Stimulated activated CD4-positive, alpha-beta T cell treated with anti-CD3 and anti-CD28 coated beads, Interleukin-15, amount 100 ng/mL, for 48 hours (primary cell): ENCODE results near the gene CCDC170.

Experiments
- DNase-seq, 2 donors: peaks; one replicate each; pipeline ENCODE4 v3.0.0-alpha.2; 2020; ENCODE audit warnings: low read depth in 2 of 2

CCDC170 gene

GRCh38 chr6:151616600-151616999, 122.8 kb downstream of the CCDC170 start:
- DNase-seq: no peak

GRCh38 chr6:151617539-151617938, 123.7 kb downstream of the CCDC170 start:
- DNase-seq: no peak

GRCh38 chr6:151618717-151619116, 124.9 kb downstream of the CCDC170 start:
- no peak for DNase-seq

- DNase-seq: no peak
Observed at GRCh38 chr6:151620179-151620578, 126.4 kb downstream of the CCDC170 start.

- DNase-seq: no peak
Observed at GRCh38 chr6:151624071-151624470, 130.3 kb downstream of the CCDC170 start.

GRCh38 chr6:151624481-151624880, 130.7 kb downstream of the CCDC170 start:
- no peak for DNase-seq

GRCh38 chr6:151624900-151625536, 131.2 kb downstream of the CCDC170 start:
- no peak for DNase-seq

- DNase-seq: no peak
Observed at GRCh38 chr6:151627689-151628444, 134.1 kb downstream of the CCDC170 start.

GRCh38 chr6:151629791-151630190, 136.0 kb downstream of the CCDC170 start:
- no peak for DNase-seq

GRCh38 chr6:151630387-151630786, 136.6 kb downstream of the CCDC170 start:
- no peak for DNase-seq

GRCh38 chr6:151630991-151631655, 137.3 kb downstream of the CCDC170 start:
- DNase-seq: no peak

- no peak for DNase-seq
Observed at GRCh38 chr6:151632415-151632987, 138.7 kb downstream of the CCDC170 start.

GRCh38 chr6:151633526-151634335, 139.9 kb downstream of the CCDC170 start:
- DNase-seq: no peak

- no peak for DNase-seq
Observed at GRCh38 chr6:151634336-151634720, 140.5 kb downstream of the CCDC170 start.

- DNase-seq: no peak
Observed at GRCh38 chr6:151635741-151636140, 141.9 kb downstream of the CCDC170 start.

GRCh38 chr6:151637814-151638213, 144.0 kb downstream of the CCDC170 start:
- DNase-seq: no peak

- DNase-seq: no peak
Observed at GRCh38 chr6:151639750-151640149, 145.9 kb downstream of the CCDC170 start.

GRCh38 chr6:151641028-151641427, 147.2 kb downstream of the CCDC170 start:
- DNase-seq: no peak

GRCh38 chr6:151647976-151648639, 154.3 kb downstream of the CCDC170 start:
- no peak for DNase-seq

- no peak for DNase-seq
Observed at GRCh38 chr6:151649835-151650234, 156.0 kb downstream of the CCDC170 start.

- DNase-seq: no peak
Observed at GRCh38 chr6:151651639-151652038, 157.8 kb downstream of the CCDC170 start.
